HepG2 (cell line): ENCODE data around the gene ZFYVE28. TPM values are rescaled to one million over a fixed set of nuclear protein-coding genes. Genes with fewer than 3 reads are reported as not detected.
A peak's percentile ranks its signal among the peaks of the same experiment; 100 is the strongest.

ENCODE experiments used
- ATAD3A ChIP-seq: sonication (generic); formaldehyde crosslinking; IDR thresholded peaks from 2 replicates; pipeline ENCODE4 v1.4.0; 2020; ENCODE audit warnings: missing genetic modification reagents
- ERF ChIP-seq: IDR thresholded peaks from 2 replicates; pipeline ENCODE4 v1.6.1; 2018; ENCODE audit warnings: missing biosample characterization, missing genetic modification reagents
- FOXA3 ChIP-seq: IDR thresholded peaks from 2 replicates; pipeline ENCODE4 v1.6.1; 2016; ENCODE audit warnings: missing genetic modification reagents, missing compliant biosample characterization
- HDAC1 ChIP-seq: sonication (generic); formaldehyde crosslinking; IDR thresholded peaks from 2 replicates; pipeline ENCODE4 v1.5.1; 2020; ENCODE audit warnings: mild to moderate bottlenecking, missing genetic modification reagents
- HNF4A ChIP-seq: sonication (generic); formaldehyde crosslinking; IDR thresholded peaks from 2 replicates; pipeline ENCODE4 v1.4.0; 2020; ENCODE audit warnings: missing genetic modification reagents
- KDM3A ChIP-seq: IDR thresholded peaks from 2 replicates; pipeline ENCODE4 v1.6.1; 2018; ENCODE audit warnings: low read depth, missing compliant biosample characterization
- KLF9 ChIP-seq: IDR thresholded peaks from 2 replicates; pipeline ENCODE4 v1.6.1; 2016; ENCODE audit warnings: low read depth
- STAT5B ChIP-seq: sonication (generic); formaldehyde crosslinking; IDR thresholded peaks from 2 replicates; pipeline ENCODE4 v1.4.0; 2020; ENCODE audit warnings: missing genetic modification reagents
- TBP ChIP-seq: sonication (generic); formaldehyde crosslinking; IDR thresholded peaks from 2 replicates; pipeline ENCODE4 v1.5.0; 2020; ENCODE audit warnings: missing genetic modification reagents
- ZIK1 ChIP-seq: sonication (generic); formaldehyde crosslinking; IDR thresholded peaks from 2 replicates; pipeline ENCODE4 v1.5.0; 2020; ENCODE audit warnings: mild to moderate bottlenecking, low read depth, missing genetic modification reagents, borderline replicate concordance
- ZNF12 ChIP-seq: sonication (generic); formaldehyde crosslinking; IDR thresholded peaks from 2 replicates; pipeline ENCODE4 v1.5.0; 2020; ENCODE audit warnings: missing genetic modification reagents
- ZNF274 ChIP-seq: sonication (generic); formaldehyde crosslinking; IDR thresholded peaks from 2 replicates; pipeline ENCODE4 v1.5.1; 2020; ENCODE audit warnings: mild to moderate bottlenecking, missing genetic modification reagents
- ZNF3 ChIP-seq: IDR thresholded peaks from 2 replicates; pipeline ENCODE4 v1.7.0; 2017; ENCODE audit warnings: inconsistent platforms
- ZNF343 ChIP-seq: sonication (generic); formaldehyde crosslinking; IDR thresholded peaks from 2 replicates; pipeline ENCODE4 v1.4.0; 2020; ENCODE audit warnings: mild to moderate bottlenecking, missing genetic modification reagents
- ZNF44 ChIP-seq: sonication (generic); formaldehyde crosslinking; IDR thresholded peaks from 2 replicates; pipeline ENCODE4 v1.5.1; 2020; ENCODE audit warnings: mild to moderate bottlenecking, missing genetic modification reagents
- ZSCAN12 ChIP-seq: sonication (generic); formaldehyde crosslinking; IDR thresholded peaks from 2 replicates; pipeline ENCODE4 v1.9.0; 2021; ENCODE audit warnings: mild to moderate bottlenecking, missing genetic modification reagents
- polyA plus RNA-seq, 8 experiments: library from polyadenylated mRNA; depleted of rRNA in 3 of 8; stranded (reverse) in 7 of 8; unstranded in 1 of 8; fragments of >200 nt; fragmentation: Illumina TruSeq in 4 of 8; extraction: Trizol in 4 of 8; gene quantifications; 2 replicates each; pipeline versions ENCODE4 v1.2.1 to v1.2.3, GENCODE V29; 2011 to 2016; ENCODE audit warnings: low read depth in 4 of 8, missing spikeins in 1 of 8, mixed read lengths in 1 of 8; ENCODE audit not compliant: insufficient read depth in 1 of 8
- total RNA-seq, 5 experiments: library from RNA; depleted of rRNA; stranded (reverse); fragments of >200 nt; fragmentation: Illumina TruSeq; extraction: Trizol; gene quantifications; 2 replicates each; pipeline ENCODE4 v1.2.3, GENCODE V29; 2016; ENCODE audit warnings: low read depth in 1 of 5
- TF ChIP-seq, protein P1 (sequence below): sonication (generic); formaldehyde crosslinking; IDR thresholded peaks from 2 replicates; pipeline ENCODE4 v1.4.0; 2020; ENCODE audit warnings: missing genetic modification reagents, borderline replicate concordance
- TF ChIP-seq, protein P2 (sequence below): sonication (generic); formaldehyde crosslinking; IDR thresholded peaks from 2 replicates; pipeline ENCODE4 v1.8.0; 2022; ENCODE audit warnings: mild to moderate bottlenecking, missing genetic modification reagents
- TF ChIP-seq, protein P3 (sequence below): sonication (generic); formaldehyde crosslinking; IDR thresholded peaks from 2 replicates; pipeline ENCODE4 v1.4.0; 2020; ENCODE audit warnings: missing genetic modification reagents, borderline replicate concordance
- TF ChIP-seq, protein P4 (sequence below): sonication (generic); formaldehyde crosslinking; IDR thresholded peaks from 2 replicates; pipeline ENCODE4 v1.5.0; 2020; ENCODE audit warnings: mild to moderate bottlenecking, missing genetic modification reagents

The ZFYVE28 gene
- total and polyA plus RNA-seq, 2 of the 13 experiments (the other 11 are each of a cell fraction or from before 2014, with no cell fraction given): 0.12 to 0.22 TPM

DNA sequence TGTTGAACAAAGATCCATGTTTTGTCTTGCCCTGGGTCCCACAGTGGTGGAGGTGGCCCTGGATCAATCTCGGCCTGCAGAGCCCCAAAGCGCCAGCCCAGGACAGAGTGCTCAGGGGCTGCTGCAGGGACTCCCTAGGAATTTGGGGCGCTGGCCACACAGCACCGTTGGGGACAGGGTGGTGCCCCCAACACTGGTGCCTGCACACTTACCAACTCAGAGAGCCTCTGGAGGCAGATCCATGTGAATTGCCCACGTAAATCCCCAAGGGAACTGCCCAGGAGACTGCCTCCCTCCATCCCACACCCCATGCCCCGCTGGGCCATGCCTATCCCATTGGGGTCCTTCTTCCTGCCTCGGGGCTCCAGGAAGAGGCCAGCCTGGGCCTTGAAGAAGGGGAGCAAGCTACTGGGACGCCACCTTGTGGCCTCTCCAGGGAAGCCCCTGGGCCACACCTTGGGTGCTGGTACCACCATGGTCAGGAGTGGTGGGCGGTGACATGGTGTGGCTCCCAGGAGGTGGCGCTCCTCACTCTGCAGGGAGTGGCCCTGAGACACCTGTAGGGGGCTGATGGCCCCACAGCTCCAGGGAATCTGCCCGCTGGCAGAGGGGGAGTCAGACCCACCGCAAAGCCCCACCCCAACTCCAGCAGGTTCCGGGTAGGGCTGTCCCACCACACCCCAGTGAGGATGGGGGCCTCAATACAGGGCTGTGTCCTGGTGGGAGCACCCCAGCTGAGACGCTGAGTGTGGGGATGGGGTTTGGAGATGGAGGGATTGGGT lies 23.1 kb upstream of the ZFYVE28 start (continued):
- TF ChIP-seq, protein P1, sequence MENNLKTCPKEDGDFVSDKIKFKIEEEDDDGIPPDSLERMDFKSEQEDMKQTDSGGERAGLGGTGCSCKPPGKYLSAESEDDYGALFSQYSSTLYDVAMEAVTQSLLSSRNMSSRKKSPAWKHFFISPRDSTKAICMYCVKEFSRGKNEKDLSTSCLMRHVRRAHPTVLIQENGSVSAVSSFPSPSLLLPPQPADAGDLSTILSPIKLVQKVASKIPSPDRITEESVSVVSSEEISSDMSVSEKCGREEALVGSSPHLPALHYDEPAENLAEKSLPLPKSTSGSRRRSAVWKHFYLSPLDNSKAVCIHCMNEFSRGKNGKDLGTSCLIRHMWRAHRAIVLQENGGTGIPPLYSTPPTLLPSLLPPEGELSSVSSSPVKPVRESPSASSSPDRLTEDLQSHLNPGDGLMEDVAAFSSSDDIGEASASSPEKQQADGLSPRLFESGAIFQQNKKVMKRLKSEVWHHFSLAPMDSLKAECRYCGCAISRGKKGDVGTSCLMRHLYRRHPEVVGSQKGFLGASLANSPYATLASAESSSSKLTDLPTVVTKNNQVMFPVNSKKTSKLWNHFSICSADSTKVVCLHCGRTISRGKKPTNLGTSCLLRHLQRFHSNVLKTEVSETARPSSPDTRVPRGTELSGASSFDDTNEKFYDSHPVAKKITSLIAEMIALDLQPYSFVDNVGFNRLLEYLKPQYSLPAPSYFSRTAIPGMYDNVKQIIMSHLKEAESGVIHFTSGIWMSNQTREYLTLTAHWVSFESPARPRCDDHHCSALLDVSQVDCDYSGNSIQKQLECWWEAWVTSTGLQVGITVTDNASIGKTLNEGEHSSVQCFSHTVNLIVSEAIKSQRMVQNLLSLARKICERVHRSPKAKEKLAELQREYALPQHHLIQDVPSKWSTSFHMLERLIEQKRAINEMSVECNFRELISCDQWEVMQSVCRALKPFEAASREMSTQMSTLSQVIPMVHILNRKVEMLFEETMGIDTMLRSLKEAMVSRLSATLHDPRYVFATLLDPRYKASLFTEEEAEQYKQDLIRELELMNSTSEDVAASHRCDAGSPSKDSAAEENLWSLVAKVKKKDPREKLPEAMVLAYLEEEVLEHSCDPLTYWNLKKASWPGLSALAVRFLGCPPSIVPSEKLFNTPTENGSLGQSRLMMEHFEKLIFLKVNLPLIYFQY (CRISPR knock-in tag): 0 out of 2 replicates have a peak, but pooled peaks have one; percentile 49
- TF ChIP-seq ZNF44 (CRISPR knock-in tag): no peak
- TF ChIP-seq, protein P2, sequence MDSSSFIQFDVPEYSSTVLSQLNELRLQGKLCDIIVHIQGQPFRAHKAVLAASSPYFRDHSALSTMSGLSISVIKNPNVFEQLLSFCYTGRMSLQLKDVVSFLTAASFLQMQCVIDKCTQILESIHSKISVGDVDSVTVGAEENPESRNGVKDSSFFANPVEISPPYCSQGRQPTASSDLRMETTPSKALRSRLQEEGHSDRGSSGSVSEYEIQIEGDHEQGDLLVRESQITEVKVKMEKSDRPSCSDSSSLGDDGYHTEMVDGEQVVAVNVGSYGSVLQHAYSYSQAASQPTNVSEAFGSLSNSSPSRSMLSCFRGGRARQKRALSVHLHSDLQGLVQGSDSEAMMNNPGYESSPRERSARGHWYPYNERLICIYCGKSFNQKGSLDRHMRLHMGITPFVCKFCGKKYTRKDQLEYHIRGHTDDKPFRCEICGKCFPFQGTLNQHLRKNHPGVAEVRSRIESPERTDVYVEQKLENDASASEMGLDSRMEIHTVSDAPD (CRISPR knock-in tag): peak; percentile 88
- TF ChIP-seq ZSCAN12: no peak
- TF ChIP-seq ERF (CRISPR knock-in tag): peak; percentile 82
- peak; percentile 37; the same call in 1 of the 2 replicates for TF ChIP-seq HNF4A (CRISPR knock-in tag)
- TF ChIP-seq KLF9 (CRISPR knock-in tag): 0 out of 2 replicates have a peak, but pooled peaks have one; percentile 29
- 0 out of 2 replicates have a peak, but pooled peaks have one; percentile 33 for TF ChIP-seq KDM3A (CRISPR knock-in tag)
- TF ChIP-seq, protein P3, sequence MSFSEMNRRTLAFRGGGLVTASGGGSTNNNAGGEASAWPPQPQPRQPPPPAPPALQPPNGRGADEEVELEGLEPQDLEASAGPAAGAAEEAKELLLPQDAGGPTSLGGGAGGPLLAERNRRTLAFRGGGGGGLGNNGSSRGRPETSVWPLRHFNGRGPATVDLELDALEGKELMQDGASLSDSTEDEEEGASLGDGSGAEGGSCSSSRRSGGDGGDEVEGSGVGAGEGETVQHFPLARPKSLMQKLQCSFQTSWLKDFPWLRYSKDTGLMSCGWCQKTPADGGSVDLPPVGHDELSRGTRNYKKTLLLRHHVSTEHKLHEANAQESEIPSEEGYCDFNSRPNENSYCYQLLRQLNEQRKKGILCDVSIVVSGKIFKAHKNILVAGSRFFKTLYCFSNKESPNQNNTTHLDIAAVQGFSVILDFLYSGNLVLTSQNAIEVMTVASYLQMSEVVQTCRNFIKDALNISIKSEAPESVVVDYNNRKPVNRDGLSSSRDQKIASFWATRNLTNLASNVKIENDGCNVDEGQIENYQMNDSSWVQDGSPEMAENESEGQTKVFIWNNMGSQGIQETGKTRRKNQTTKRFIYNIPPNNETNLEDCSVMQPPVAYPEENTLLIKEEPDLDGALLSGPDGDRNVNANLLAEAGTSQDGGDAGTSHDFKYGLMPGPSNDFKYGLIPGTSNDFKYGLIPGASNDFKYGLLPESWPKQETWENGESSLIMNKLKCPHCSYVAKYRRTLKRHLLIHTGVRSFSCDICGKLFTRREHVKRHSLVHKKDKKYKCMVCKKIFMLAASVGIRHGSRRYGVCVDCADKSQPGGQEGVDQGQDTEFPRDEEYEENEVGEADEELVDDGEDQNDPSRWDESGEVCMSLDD (CRISPR knock-in tag): peak; percentile 39; the same call in 1 of the 2 replicates
- TF ChIP-seq ZIK1 (CRISPR knock-in tag): peak; percentile 64; the same call in 1 of the 2 replicates
- peak; percentile 51; the same call in 1 of the 2 replicates for TF ChIP-seq HDAC1 (CRISPR knock-in tag)
- TF ChIP-seq ZNF3: no peak
- no peak for TF ChIP-seq ZNF12 (CRISPR knock-in tag)
- peak; percentile 31 for TF ChIP-seq FOXA3 (CRISPR knock-in tag)
- no peak for TF ChIP-seq STAT5B (CRISPR knock-in tag)
- peak; percentile 65; the same call in 1 of the 2 replicates for TF ChIP-seq ZNF274 (CRISPR knock-in tag)
- TF ChIP-seq, protein P4, sequence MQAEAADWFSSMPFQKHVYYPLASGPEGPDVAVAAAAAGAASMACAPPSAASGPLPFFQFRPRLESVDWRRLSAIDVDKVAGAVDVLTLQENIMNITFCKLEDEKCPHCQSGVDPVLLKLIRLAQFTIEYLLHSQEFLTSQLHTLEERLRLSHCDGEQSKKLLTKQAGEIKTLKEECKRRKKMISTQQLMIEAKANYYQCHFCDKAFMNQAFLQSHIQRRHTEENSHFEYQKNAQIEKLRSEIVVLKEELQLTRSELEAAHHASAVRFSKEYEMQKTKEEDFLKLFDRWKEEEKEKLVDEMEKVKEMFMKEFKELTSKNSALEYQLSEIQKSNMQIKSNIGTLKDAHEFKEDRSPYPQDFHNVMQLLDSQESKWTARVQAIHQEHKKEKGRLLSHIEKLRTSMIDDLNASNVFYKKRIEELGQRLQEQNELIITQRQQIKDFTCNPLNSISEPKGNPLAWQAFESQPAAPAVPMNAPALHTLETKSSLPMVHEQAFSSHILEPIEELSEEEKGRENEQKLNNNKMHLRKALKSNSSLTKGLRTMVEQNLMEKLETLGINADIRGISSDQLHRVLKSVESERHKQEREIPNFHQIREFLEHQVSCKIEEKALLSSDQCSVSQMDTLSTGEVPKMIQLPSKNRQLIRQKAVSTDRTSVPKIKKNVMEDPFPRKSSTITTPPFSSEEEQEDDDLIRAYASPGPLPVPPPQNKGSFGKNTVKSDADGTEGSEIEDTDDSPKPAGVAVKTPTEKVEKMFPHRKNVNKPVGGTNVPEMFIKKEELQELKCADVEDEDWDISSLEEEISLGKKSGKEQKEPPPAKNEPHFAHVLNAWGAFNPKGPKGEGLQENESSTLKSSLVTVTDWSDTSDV: 0 out of 2 replicates have a peak, but pooled peaks have one; percentile 1
- no peak for TF ChIP-seq ZNF343
- TF ChIP-seq TBP: no peak
- no peak for TF ChIP-seq ATAD3A
